K562 (cell line): ENCODE data around the gene WDHD1. TPM values are rescaled to one million over a fixed set of nuclear protein-coding genes. Genes with fewer than 3 reads are reported as not detected.
"Not testable (repeated sequence)": the region's sequence is repeated elsewhere in the genome, so short reads cannot be mapped to it uniquely, and the experiment has no call there.

Source experiments
- ATAC-seq: fragments of 200-7000 bp; cut with Tn5 transposase; 3 replicates; pipeline ENCODE4 v1.9.1; 2020; ENCODE audit warnings: moderate library complexity
- BruUV-seq: library from RNA; stranded (reverse); fragments of 400-500 nt; replicated peaks from 2 replicates; lab custom pipeline; 2021; lab: Mats Ljungman, UMichigan
- CTCF ChIA-PET: fragments of 300-600 bp; formaldehyde crosslinking; extraction: SDS; loops from one replicate; lab custom pipeline; 2021; ENCODE audit warnings: low intra/inter-chr PET ratio; lab: Yijun Ruan, JAX
- POLR2A ChIA-PET: fragments of 300-600, 350-650 bp; sonication (Branson Sonifier 250); formaldehyde crosslinking; extraction: SDS; loops from one replicate; lab custom pipeline; 2021; ENCODE audit warnings: antibody characterized with exemption, inconsistent platforms; lab: Yijun Ruan, JAX
- DNase-seq, 4 experiments: peaks; one replicate each; pipeline versions ENCODE4 v3.0.0 to v3.0.0-alpha.2; 2011 to 2018; ENCODE audit warnings: low spot score in 3 of 4, mixed read lengths in 3 of 4; ENCODE audit errors: extremely low read depth in 1 of 4
- FAIRE-seq: peaks from 2 replicates; lab custom pipeline; 2011; peaks lifted over from hg19 to GRCh38; lab: Jason Lieb, UNC
- H2AFZ ChIP-seq: 2 replicates; pipeline ENCODE4 v1.6.0; 2011; ENCODE audit warnings: low read depth, low read length, control low read depth, inconsistent platforms
- H3K27ac ChIP-seq: fragments of 200-600 bp; 3 replicates; pipeline ENCODE4 v1.8.0; 2011; ENCODE audit warnings: low read depth, mild to moderate bottlenecking, control low read depth, inconsistent platforms, low read length, moderate library complexity, mixed read lengths; ENCODE audit errors: extremely low read depth
- H3K27me3 ChIP-seq, 2 experiments: fragments of 300-600 bp in 1 of 2; 2 replicates in 1 of 2; 3 replicates in 1 of 2; pipeline versions ENCODE4 v1.6.0 to v1.8.0; 2011; ENCODE audit warnings: inconsistent platforms in 2 of 2, low read length in 2 of 2, mild to moderate bottlenecking in 1 of 2, mixed read lengths in 1 of 2, moderate library complexity in 1 of 2; ENCODE audit not compliant: control insufficient read depth in 2 of 2, insufficient read depth in 2 of 2
- H3K36me3 ChIP-seq: fragments of 300-600 bp; 3 replicates; pipeline ENCODE4 v1.8.0; 2011; ENCODE audit warnings: mild to moderate bottlenecking, low read length, inconsistent platforms; ENCODE audit not compliant: control insufficient read depth, insufficient read depth
- H3K4me1 ChIP-seq, 2 experiments: fragments of 200-600 bp in 1 of 2; replicated peaks in 1 of 2; 2 replicates in 1 of 2; 3 replicates in 1 of 2; pipeline versions ENCODE4 v1.5.1 to v1.8.0; 2011; ENCODE audit warnings: inconsistent platforms in 2 of 2, low read length in 2 of 2, mild to moderate bottlenecking in 1 of 2, mixed read lengths in 1 of 2, moderate library complexity in 1 of 2; ENCODE audit not compliant: control insufficient read depth in 2 of 2, insufficient read depth in 2 of 2
- H3K4me2 ChIP-seq: 2 replicates; pipeline ENCODE4 v1.6.1; 2011; ENCODE audit warnings: low read length, control low read depth, inconsistent platforms, mixed read lengths; ENCODE audit not compliant: insufficient read depth
- H3K4me3 ChIP-seq: fragments of 200-600 bp; sonication (generic), shearing (Covaris generic); 2 replicates; pipeline ENCODE4 v1.5.1; 2016; ENCODE audit warnings: control low read depth, inconsistent platforms
- H3K79me2 ChIP-seq: fragments of 200-600 bp; 3 replicates; pipeline ENCODE4 v1.8.0; 2011; ENCODE audit warnings: low read length, inconsistent platforms; ENCODE audit not compliant: control insufficient read depth, insufficient read depth
- H3K9ac ChIP-seq, 2 experiments: 2 replicates each; pipeline versions ENCODE4 v1.6.0 to v1.6.1; 2011; ENCODE audit warnings: low read depth in 2 of 2, low read length in 2 of 2, control low read depth in 1 of 2, inconsistent platforms in 1 of 2, mild to moderate bottlenecking in 1 of 2, mixed read lengths in 1 of 2; ENCODE audit not compliant: insufficient read depth in 1 of 2
- H3K9me1 ChIP-seq: one replicate; pipeline ENCODE4 v1.6.0; 2011; ENCODE audit warnings: inconsistent platforms, mild to moderate bottlenecking, low read length, moderate library complexity; ENCODE audit not compliant: control insufficient read depth, insufficient read depth
- H3K9me3 ChIP-seq: replicated peaks from 2 replicates; pipeline ENCODE4 v1.5.1; 2011; ENCODE audit warnings: low read depth, low read length, inconsistent platforms; ENCODE audit not compliant: control insufficient read depth, insufficient read depth
- H4K20me1 ChIP-seq: replicated peaks from 2 replicates; pipeline ENCODE4 v1.6.1; 2011; ENCODE audit warnings: low read length, inconsistent platforms, mixed read lengths; ENCODE audit not compliant: control insufficient read depth, insufficient read depth
- ZNF592 ChIP-seq: fragments of 450-650 bp; IDR thresholded peaks from 2 replicates; pipeline ENCODE4 v1.6.1; 2017; ENCODE audit warnings: antibody characterized with exemption, mild to moderate bottlenecking
- WGBS: fragments of 100-300 bp; shearing (Covaris generic); methylation state at CpG from one replicate; pipeline ENCODE4 v1.1.6; 2016; ENCODE audit warnings: low coverage, mixed read lengths; ENCODE audit not compliant: insufficient coverage; ENCODE audit errors: missing lambda C conversion rate; 5-methylcytosine and 5-hydroxymethylcytosine counted together
- in situ Hi-C: fragments of 300-500 bp; cut with MboI; formaldehyde crosslinking; loops from 4 replicates; pipeline ENCODE4 v1.15.0; 2018; ENCODE audit warnings: inconsistent platforms, mixed read lengths
- intact Hi-C: fragments of 100-400 bp; cut with micrococcal nuclease; formaldehyde crosslinking; loops from 2 replicates; pipeline ENCODE4 v1.14.2; 2022
- polyA plus RNA-seq, 8 experiments: library from polyadenylated mRNA; depleted of rRNA in 4 of 8; stranded (reverse) in 5 of 8; unstranded in 3 of 8; fragments of >200 nt; fragmentation: Nextera tagmentation in 2 of 8; fragmentation: Illumina TruSeq in 1 of 8; extraction: Ambion mirVana in 2 of 8; extraction: Trizol in 1 of 8; gene quantifications; 2 replicates each; pipeline versions ENCODE4 v1.2.1 to v1.2.3, GENCODE V29; 2011 to 2014; ENCODE audit warnings: inconsistent platforms in 1 of 8, missing spikeins in 1 of 8
- total RNA-seq, 7 experiments: library from RNA; depleted of rRNA in 6 of 7; stranded (reverse); fragments of >200 nt in 6 of 7; fragmentation: Illumina TruSeq in 2 of 7; extraction: Trizol in 2 of 7; gene quantifications; 2 replicates each; pipeline versions ENCODE4 v1.2.1 to v1.2.3, GENCODE V29; 2011 to 2021; ENCODE audit warnings: low replicate concordance in 1 of 7

Gene WDHD1
- total and polyA plus RNA-seq, 9 of the 15 experiments (the other 6 are each of a cell fraction or from before 2014, with no cell fraction given), result 11.7 to 39.1 (median 30.0) TPM

DNA sequence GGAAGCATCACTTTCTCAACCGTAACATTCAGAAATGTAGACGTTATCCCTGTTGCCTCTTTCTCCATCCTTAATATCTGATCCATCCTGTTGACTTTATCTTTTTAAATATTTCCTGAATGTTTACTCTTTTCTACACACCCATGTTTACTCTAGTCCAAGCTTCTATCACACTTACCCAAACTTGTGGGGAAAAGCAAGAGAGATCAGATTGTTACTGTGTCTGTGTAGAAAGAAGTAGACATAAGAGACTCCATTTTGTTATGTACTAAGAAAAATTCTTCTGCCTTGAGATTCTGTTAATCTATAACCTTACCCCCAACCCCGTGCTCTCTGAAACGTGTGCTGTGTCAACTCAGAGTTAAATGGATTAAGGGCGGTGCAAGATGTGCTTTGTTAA, 2.5 kb downstream of the WDHD1 start:
- BruUV-seq, in situ Hi-C loops, H3K4me1 ChIP-seq, H3K9ac ChIP-seq, H3K4me2 ChIP-seq, H3K27me3 ChIP-seq, H3K9me3 ChIP-seq, H4K20me1 ChIP-seq, H3K4me3 ChIP-seq, DNase-seq, intact Hi-C loops, FAIRE-seq, H3K27ac ChIP-seq, POLR2A ChIA-PET, H2AFZ ChIP-seq, H3K9me1 ChIP-seq, CTCF ChIA-PET, ATAC-seq: not testable (repeated sequence)
- TF ChIP-seq ZNF592, result 0 out of 2 replicates have a peak, but pooled peaks have one; percentile 58
- 88% methylated on average over 2 of the region's 5 CpGs for WGBS
- peaks cover 72% of the 10 kb centered on the region for H3K79me2 ChIP-seq
- peaks cover 28% of the 10 kb centered on the region; the same call in 2 of the 3 replicates for H3K36me3 ChIP-seq
